ENCODE data around the gene APEH.

- TF ChIP-seq EZH2 (IDR thresholded peaks at IDR 0.05; ENCODE audit: low read length, unreplicated experiment) (no peak), CTCF (conservative IDR thresholded peaks at IDR 0.05; ENCODE audit: low read depth, low read length) (no peak)
Measured at GRCh38 chr3:49638445-49638844, 35.7 kb upstream of the APEH start.
